GM19025 (cell line): ENCODE data around the gene SSTR5.

Source experiments
- ATAC-seq: cut with Tn5 transposase; IDR thresholded peaks from one replicate; pipeline ENCODE4 v1.9.1; 2021; ENCODE audit warnings: mild to moderate bottlenecking, low read depth, moderate library complexity; ENCODE audit not compliant: unreplicated experiment

SSTR5 gene

GRCh38 chr16:1119766-1120576 lies 47.4 kb downstream of the SSTR5 start:
- no peak for ATAC-seq

- no peak for ATAC-seq
Observed at GRCh38 chr16:1120577-1120941, 48.0 kb downstream of the SSTR5 start.

GRCh38 chr16:1121009-1121408 lies 48.5 kb downstream of the SSTR5 start:
- no peak for ATAC-seq

GRCh38 chr16:1121601-1122397 lies 49.3 kb downstream of the SSTR5 start:
- ATAC-seq = no peak

- no peak for ATAC-seq
Observed at GRCh38 chr16:1122398-1122765, 49.8 kb downstream of the SSTR5 start.

- no peak for ATAC-seq
Observed at GRCh38 chr16:1123525-1124230, 51.1 kb downstream of the SSTR5 start.

- ATAC-seq = no peak
Observed at GRCh38 chr16:1124291-1124690, 51.7 kb downstream of the SSTR5 start.

GRCh38 chr16:1124795-1125194 lies 52.2 kb downstream of the SSTR5 start:
- ATAC-seq = no peak

- no peak for ATAC-seq
Observed at GRCh38 chr16:1125471-1125870, 52.9 kb downstream of the SSTR5 start.

- ATAC-seq = no peak
Observed at GRCh38 chr16:1126044-1126443, 53.5 kb downstream of the SSTR5 start.

- no peak for ATAC-seq
Observed at GRCh38 chr16:1126586-1126985, 54.0 kb downstream of the SSTR5 start.

- ATAC-seq = no peak
Observed at GRCh38 chr16:1127101-1127500, 54.6 kb downstream of the SSTR5 start.

GRCh38 chr16:1127971-1128715 lies 55.6 kb downstream of the SSTR5 start:
- ATAC-seq = no peak

GRCh38 chr16:1129106-1129960 lies 56.8 kb downstream of the SSTR5 start:
- no peak for ATAC-seq

GRCh38 chr16:1130382-1130781 lies 57.8 kb downstream of the SSTR5 start:
- no peak for ATAC-seq
